Left hindlimb (tissue), 1 donor: Measurements from ENCODE around the gene CAV1.

Source experiments
- DNase-seq: peaks from one replicate; pipeline ENCODE4 v3.0.0-alpha.2; 2018

Gene CAV1

GRCh38 chr7:116532102-116532688, 7.4 kb downstream of the CAV1 start:
- DNase-seq = no peak

- DNase-seq = no peak
Observed at GRCh38 chr7:116534790-116535189, 10.0 kb downstream of the CAV1 start.

- DNase-seq = no peak
Observed at GRCh38 chr7:116535416-116535815, 10.6 kb downstream of the CAV1 start.

- DNase-seq = no peak
Observed at GRCh38 chr7:116538138-116538537, 13.3 kb downstream of the CAV1 start.

- DNase-seq = no peak
Observed at GRCh38 chr7:116539879-116540278, 15.0 kb downstream of the CAV1 start.

GRCh38 chr7:116540743-116541142, 15.9 kb downstream of the CAV1 start:
- no peak for DNase-seq

- no peak for DNase-seq
Observed at GRCh38 chr7:116541951-116542350, 17.1 kb downstream of the CAV1 start.

GRCh38 chr7:116542618-116543017, 17.8 kb downstream of the CAV1 start:
- no peak for DNase-seq

GRCh38 chr7:116543664-116544063, 18.8 kb downstream of the CAV1 start:
- DNase-seq = no peak

- no peak for DNase-seq
Observed at GRCh38 chr7:116544487-116544886, 19.7 kb downstream of the CAV1 start.

- DNase-seq = no peak
Observed at GRCh38 chr7:116545411-116545993, 20.7 kb downstream of the CAV1 start.

GRCh38 chr7:116546054-116546453, 21.2 kb downstream of the CAV1 start:
- no peak for DNase-seq

GRCh38 chr7:116546916-116547315, 22.1 kb downstream of the CAV1 start:
- DNase-seq = no peak

- no peak for DNase-seq
Observed at GRCh38 chr7:116547347-116547746, 22.5 kb downstream of the CAV1 start.

- no peak for DNase-seq
Observed at GRCh38 chr7:116548506-116548905, 23.7 kb downstream of the CAV1 start.

- DNase-seq = no peak
Observed at GRCh38 chr7:116549370-116549769, 24.5 kb downstream of the CAV1 start.

GRCh38 chr7:116551692-116552091, 26.9 kb downstream of the CAV1 start:
- DNase-seq = no peak

GRCh38 chr7:116552602-116553001, 27.8 kb downstream of the CAV1 start:
- DNase-seq = no peak

- DNase-seq = no peak
Observed at GRCh38 chr7:116553168-116553964, 28.5 kb downstream of the CAV1 start.

GRCh38 chr7:116554436-116554835, 29.6 kb downstream of the CAV1 start:
- no peak for DNase-seq

- no peak for DNase-seq
Observed at GRCh38 chr7:116554911-116555310, 30.1 kb downstream of the CAV1 start.

GRCh38 chr7:116557066-116557585, 32.3 kb downstream of the CAV1 start:
- DNase-seq = no peak

GRCh38 chr7:116557901-116558300, 33.1 kb downstream of the CAV1 start:
- no peak for DNase-seq
